WTC11 (cell line): ENCODE measurements around the gene CC2D1A. TPM values are rescaled to one million over a fixed set of nuclear protein-coding genes. Genes with fewer than 3 reads are reported as not detected.

Experiments used
- ATAC-seq: fragments of 200-7000 bp; cut with Tn5 transposase; 2 replicates; pipeline ENCODE4 v1.10.0; 2021; ENCODE audit warnings: mild to moderate bottlenecking, moderate library complexity
- CTCF ChIA-PET: fragments of 300-600 bp; sonication (Branson Sonifier 250); formaldehyde crosslinking; loops from one replicate; lab custom pipeline; 2021; ENCODE audit warnings: antibody characterized with exemption; lab: Charles Lee
- POLR2A ChIA-PET: fragments of 350-600 bp; sonication (Branson Sonifier 250); formaldehyde crosslinking; loops from one replicate; lab custom pipeline; 2021; ENCODE audit warnings: antibody characterized with exemption; lab: Charles Lee
- DNase-seq: peaks from one replicate; pipeline ENCODE4 v3.0.0; 2021; ENCODE audit warnings: low spot score
- H3K27ac Mint-ChIP-seq: 2 replicates; pipeline ENCODE4 v1.8.0; 2021; ENCODE audit warnings: mixed read lengths
- H3K27me3 Mint-ChIP-seq: 2 replicates; pipeline ENCODE4 v1.8.0; 2021; ENCODE audit warnings: low read depth, mild to moderate bottlenecking, moderate library complexity, mixed read lengths
- H3K36me3 Mint-ChIP-seq: 2 replicates; pipeline ENCODE4 v1.8.0; 2021; ENCODE audit warnings: mixed read lengths
- H3K4me1 Mint-ChIP-seq: 2 replicates; pipeline ENCODE4 v1.8.0; 2022; ENCODE audit warnings: mixed read lengths
- H3K4me3 Mint-ChIP-seq: 2 replicates; pipeline ENCODE4 v1.8.0; 2021; ENCODE audit warnings: mild to moderate bottlenecking, moderate library complexity, mixed read lengths
- H3K9me3 Mint-ChIP-seq: 2 replicates; pipeline ENCODE4 v1.8.0; 2021; ENCODE audit warnings: mixed read lengths
- AFF4 ChIP-seq: sonication (generic); formaldehyde crosslinking; IDR thresholded peaks from 2 replicates; pipeline ENCODE4 v1.8.1; 2023; ENCODE audit warnings: mild to moderate bottlenecking, missing genetic modification reagents, borderline replicate concordance
- ATF1 ChIP-seq: sonication (generic); formaldehyde crosslinking; IDR thresholded peaks from 2 replicates; pipeline ENCODE4 v1.8.1; 2023; ENCODE audit warnings: mild to moderate bottlenecking, moderate library complexity, missing genetic modification reagents
- ATF2 ChIP-seq: sonication (generic); formaldehyde crosslinking; IDR thresholded peaks from 2 replicates; pipeline ENCODE4 v1.8.1; 2022; ENCODE audit warnings: low read depth, missing genetic modification reagents, borderline replicate concordance
- ATF3 ChIP-seq: sonication (generic); formaldehyde crosslinking; conservative IDR thresholded peaks from 2 replicates; pipeline ENCODE4 v1.8.1; 2022; ENCODE audit warnings: mild to moderate bottlenecking, missing genetic modification reagents
- ELF4 ChIP-seq: sonication (generic); formaldehyde crosslinking; IDR thresholded peaks from 2 replicates; pipeline ENCODE4 v1.8.1; 2022; ENCODE audit warnings: low read depth, mild to moderate bottlenecking, moderate library complexity, missing genetic modification reagents
- GTF2I ChIP-seq: fragments of 250-450 bp; sonication (Bioruptor Pico); conservative IDR thresholded peaks from 2 replicates; pipeline ENCODE4 v1.4.0; 2021; ENCODE audit warnings: mild to moderate bottlenecking
- KAT7 ChIP-seq: sonication (generic); formaldehyde crosslinking; IDR thresholded peaks from 2 replicates; pipeline ENCODE4 v1.8.1; 2023; ENCODE audit warnings: missing genetic modification reagents, mild to moderate bottlenecking, borderline replicate concordance
- MAX ChIP-seq: sonication (generic); formaldehyde crosslinking; IDR thresholded peaks from 2 replicates; pipeline ENCODE4 v1.8.0; 2022; ENCODE audit warnings: mild to moderate bottlenecking, missing genetic modification reagents
- MYBL2 ChIP-seq: sonication (generic); formaldehyde crosslinking; IDR thresholded peaks from 2 replicates; pipeline ENCODE4 v1.8.1; 2023; ENCODE audit warnings: mild to moderate bottlenecking, moderate library complexity, missing genetic modification reagents
- NFE2L1 ChIP-seq: sonication (generic); formaldehyde crosslinking; IDR thresholded peaks from 2 replicates; pipeline ENCODE4 v1.8.1; 2023; ENCODE audit warnings: missing genetic modification reagents
- PREB ChIP-seq: sonication (generic); formaldehyde crosslinking; IDR thresholded peaks from 2 replicates; pipeline ENCODE4 v1.8.1; 2022; ENCODE audit warnings: mild to moderate bottlenecking, missing genetic modification reagents, moderate library complexity, borderline replicate concordance
- PRRX2 ChIP-seq: fragments of 250-450 bp; sonication (Bioruptor Pico); IDR thresholded peaks from 2 replicates; pipeline ENCODE4 v1.8.0; 2021; ENCODE audit warnings: mild to moderate bottlenecking
- SMAD3 ChIP-seq: sonication (generic); formaldehyde crosslinking; IDR thresholded peaks from 2 replicates; pipeline ENCODE4 v1.8.0; 2022; ENCODE audit warnings: missing genetic modification reagents, mild to moderate bottlenecking, borderline replicate concordance
- TEAD4 ChIP-seq: sonication (generic); formaldehyde crosslinking; IDR thresholded peaks from 2 replicates; pipeline ENCODE4 v1.8.0; 2022; ENCODE audit warnings: mild to moderate bottlenecking, missing genetic modification reagents
- ZNF232 ChIP-seq: sonication (generic); formaldehyde crosslinking; IDR thresholded peaks from 2 replicates; pipeline ENCODE4 v1.8.0; 2022; ENCODE audit warnings: mild to moderate bottlenecking, missing genetic modification reagents
- ZNF281 ChIP-seq: sonication (generic); formaldehyde crosslinking; IDR thresholded peaks from 2 replicates; pipeline ENCODE4 v1.8.0; 2023; ENCODE audit warnings: mild to moderate bottlenecking, missing genetic modification reagents
- ZNF396 ChIP-seq: fragments of 250-450 bp; sonication (Bioruptor Pico); IDR thresholded peaks from 2 replicates; pipeline ENCODE4 v1.8.0; 2021; ENCODE audit warnings: mild to moderate bottlenecking, moderate library complexity, borderline replicate concordance
- ZNF532 ChIP-seq: fragments of 250-450 bp; sonication (Bioruptor Pico); IDR thresholded peaks from 2 replicates; pipeline ENCODE4 v1.9.0; 2021; ENCODE audit warnings: mild to moderate bottlenecking, borderline replicate concordance
- total RNA-seq: library from RNA; stranded (reverse); gene quantifications from 3 replicates; pipeline ENCODE4 v1.2.3, GENCODE V29; 2021

CC2D1A gene
- total RNA-seq, 1 experiment from 2014 or later = 44.2 TPM

GRCh38 chr19:13929340-13929739 lies 23.3 kb downstream of the CC2D1A start:
- Mint-ChIP-seq H3K9me3 (no peaks in the 10 kb centered on the region), H3K36me3 (peaks cover 28% of the 10 kb centered on the region), H3K4me3 (no peak overlapping the region), H3K27ac (no peak overlapping the region), H3K27me3 (no peaks in the 10 kb centered on the region), H3K4me1 (peaks cover 7% of the 10 kb centered on the region)
- ChIA-PET CTCF (no interaction called here), POLR2A (no interaction called here)
- ATAC-seq (no peak), DNase-seq (no peak)
- no peak for TF ChIP-seq MYBL2 (CRISPR knock-in tag)
- TF ChIP-seq ATF3 (CRISPR knock-in tag) = no peak
- TF ChIP-seq PRRX2 (CRISPR knock-in tag) = no peak
- TF ChIP-seq TEAD4 (CRISPR knock-in tag) = no peak
- no peak for TF ChIP-seq MAX (CRISPR knock-in tag)
- no peak for TF ChIP-seq ATF2 (CRISPR knock-in tag)
- TF ChIP-seq GTF2I (CRISPR knock-in tag) = no peak
- TF ChIP-seq ZNF532 = no peak

GRCh38 chr19:13929956-13930355 lies 24.0 kb downstream of the CC2D1A start:
- H3K36me3 Mint-ChIP-seq = peaks cover 24% of the 10 kb centered on the region
- no peak for DNase-seq
- ChIA-PET CTCF (interaction anchor here (1.3 kb wide), 1 partner anchor 142 kb away, joined by 4 read pairs; the partner anchor contains the start of gene MISP3), POLR2A (no interaction called here)
- H3K9me3 Mint-ChIP-seq = no peaks in the 10 kb centered on the region
- TF ChIP-seq ATF1 (no peak), NFE2L1 (CRISPR knock-in tag) (no peak), PREB (no peak), KAT7 (CRISPR knock-in tag) (no peak), ZNF396 (CRISPR knock-in tag) (no peak), ELF4 (no peak)
- peaks cover 13% of the 10 kb centered on the region for H3K4me1 Mint-ChIP-seq
- no peaks in the 10 kb centered on the region for H3K27me3 Mint-ChIP-seq
- no peak overlapping the region for H3K4me3 Mint-ChIP-seq
- no peak for ATAC-seq
- no peak overlapping the region for H3K27ac Mint-ChIP-seq

GRCh38 chr19:13930402-13930801 lies 24.4 kb downstream of the CC2D1A start:
- H3K4me3 Mint-ChIP-seq = no peak overlapping the region
- no peak for DNase-seq
- ATAC-seq = no peak
- no peak overlapping the region for H3K27ac Mint-ChIP-seq
- H3K9me3 Mint-ChIP-seq = no peaks in the 10 kb centered on the region
- peaks cover 22% of the 10 kb centered on the region for H3K36me3 Mint-ChIP-seq
- ChIA-PET POLR2A (interaction anchor here (0.9 kb wide), 1 partner anchor 32 kb away, joined by 5 read pairs; no protein-coding TSS in a partner anchor), CTCF (interaction anchor here (0.6 to 1.3 kb wide), 2 partner anchors 43 to 142 kb away, joined by 3 to 4 read pairs; partner anchors contain the start of gene MISP3)
- H3K4me1 Mint-ChIP-seq = peaks cover 16% of the 10 kb centered on the region
- no peaks in the 10 kb centered on the region for H3K27me3 Mint-ChIP-seq
- TF ChIP-seq ZNF281 (CRISPR knock-in tag) (no peak), SMAD3 (no peak), ZNF232 (CRISPR knock-in tag) (no peak), AFF4 (CRISPR knock-in tag) (no peak)
